Measurements from ENCODE around the gene LST1. TPM values are rescaled to one million over a fixed set of nuclear protein-coding genes. Genes with fewer than 3 reads are reported as not detected.

The LST1 gene
- total and polyA plus RNA-seq, 2 donors, result 32.4 to 134 TPM

GRCh38 chr6:31632279-31632946 lies 46.3 kb downstream of the LST1 start:
- H3K36me3 ChIP-seq (ENCODE audit: control insufficient read depth in 2 of 2, insufficient read depth in 2 of 2, low read length in 1 of 2), result peaks cover 100% of the 10 kb centered on the region in 2 donors
- H3K4me3 ChIP-seq (ENCODE audit: low read length in 2 of 2), result no peak overlapping the region
- no peak overlapping the region for H3K27ac ChIP-seq (ENCODE audit: low read depth in 1 of 2, low read length in 1 of 2)
- H3K4me1 ChIP-seq (ENCODE audit: control insufficient read depth in 2 of 2, insufficient read depth in 2 of 2, low read length in 2 of 2), result no peaks in the 10 kb centered on the region
- DNase-seq (ENCODE audit: low read depth in 6 of 9, low spot score in 9 of 9), result no peak
- H3K27me3 ChIP-seq (ENCODE audit: control insufficient read depth in 2 of 2, insufficient read depth in 1 of 2, low read length in 1 of 2), result no peaks in the 10 kb centered on the region
- no peaks in the 10 kb centered on the region for H3K9me3 ChIP-seq (ENCODE audit: control insufficient read depth in 2 of 2, insufficient read depth in 1 of 2, low read length in 1 of 2)
- 97% methylated on average over 26 of the region's 26 CpGs for WGBS

GRCh38 chr6:31633447-31633846 lies 47.4 kb downstream of the LST1 start:
- WGBS, result 98% methylated on average over 7 of the region's 7 CpGs
- Histone ChIP-seq H3K4me1 (ENCODE audit: control insufficient read depth in 2 of 2, insufficient read depth in 2 of 2, low read length in 2 of 2) (no peaks in the 10 kb centered on the region), H3K36me3 (ENCODE audit: control insufficient read depth in 2 of 2, insufficient read depth in 2 of 2, low read length in 1 of 2) (peaks cover 95 to 98% of the 10 kb centered on the region in 2 donors), H3K9me3 (ENCODE audit: control insufficient read depth in 2 of 2, insufficient read depth in 1 of 2, low read length in 1 of 2) (no peaks in the 10 kb centered on the region), H3K27me3 (ENCODE audit: control insufficient read depth in 2 of 2, insufficient read depth in 1 of 2, low read length in 1 of 2) (no peaks in the 10 kb centered on the region), H3K4me3 (ENCODE audit: low read length in 2 of 2) (no peak overlapping the region), H3K27ac (ENCODE audit: low read depth in 1 of 2, low read length in 1 of 2) (no peak overlapping the region)
- no peak for DNase-seq (ENCODE audit: low read depth in 6 of 9, low spot score in 9 of 9)

- WGBS, result 99% methylated on average over 3 of the region's 3 CpGs
- H3K27me3 ChIP-seq (ENCODE audit: control insufficient read depth in 2 of 2, insufficient read depth in 1 of 2, low read length in 1 of 2), result no peaks in the 10 kb centered on the region
These were observed 48.1 kb downstream of the LST1 start for GRCh38 chr6:31634131-31634530.

GRCh38 chr6:31634969-31635575 lies 49.0 kb downstream of the LST1 start:
- no peak overlapping the region for H3K4me3 ChIP-seq (ENCODE audit: low read length in 2 of 2)
- H3K27me3 ChIP-seq (ENCODE audit: control insufficient read depth in 2 of 2, insufficient read depth in 1 of 2, low read length in 1 of 2), result no peaks in the 10 kb centered on the region
- no peak overlapping the region for H3K27ac ChIP-seq (ENCODE audit: low read depth in 1 of 2, low read length in 1 of 2)
- H3K9me3 ChIP-seq (ENCODE audit: control insufficient read depth in 2 of 2, insufficient read depth in 1 of 2, low read length in 1 of 2), result no peaks in the 10 kb centered on the region
- H3K36me3 ChIP-seq (ENCODE audit: control insufficient read depth in 2 of 2, insufficient read depth in 2 of 2, low read length in 1 of 2), result peaks cover 94 to 96% of the 10 kb centered on the region in 2 donors
- 98% methylated on average over 11 of the region's 11 CpGs for WGBS
- H3K4me1 ChIP-seq (ENCODE audit: control insufficient read depth in 2 of 2, insufficient read depth in 2 of 2, low read length in 2 of 2), result no peaks in the 10 kb centered on the region
- no peak for DNase-seq (ENCODE audit: low read depth in 6 of 9, low spot score in 9 of 9)

More at GRCh38 chr6:31634131-31634530, 48.1 kb downstream of the LST1 start:
- H3K4me1 ChIP-seq (ENCODE audit: control insufficient read depth in 2 of 2, insufficient read depth in 2 of 2, low read length in 2 of 2), result no peaks in the 10 kb centered on the region
- H3K4me3 ChIP-seq (ENCODE audit: low read length in 2 of 2), result no peak overlapping the region
- no peak for DNase-seq (ENCODE audit: low read depth in 6 of 9, low spot score in 9 of 9)
- H3K36me3 ChIP-seq (ENCODE audit: control insufficient read depth in 2 of 2, insufficient read depth in 2 of 2, low read length in 1 of 2), result peaks cover 94 to 96% of the 10 kb centered on the region in 2 donors
- no peak overlapping the region for H3K27ac ChIP-seq (ENCODE audit: low read depth in 1 of 2, low read length in 1 of 2)
- H3K9me3 ChIP-seq (ENCODE audit: control insufficient read depth in 2 of 2, insufficient read depth in 1 of 2, low read length in 1 of 2), result no peaks in the 10 kb centered on the region

- no peaks in the 10 kb centered on the region for H3K9me3 ChIP-seq (ENCODE audit: control insufficient read depth in 2 of 2, insufficient read depth in 1 of 2, low read length in 1 of 2)
- no peaks in the 10 kb centered on the region for H3K4me1 ChIP-seq (ENCODE audit: control insufficient read depth in 2 of 2, insufficient read depth in 2 of 2, low read length in 2 of 2)
- H3K27ac ChIP-seq (ENCODE audit: low read depth in 1 of 2, low read length in 1 of 2), result no peak overlapping the region
- 95% methylated on average over 27 of the region's 27 CpGs for WGBS
- H3K27me3 ChIP-seq (ENCODE audit: control insufficient read depth in 2 of 2, insufficient read depth in 1 of 2, low read length in 1 of 2), result no peaks in the 10 kb centered on the region
- peaks cover 94 to 96% of the 10 kb centered on the region in 2 donors for H3K36me3 ChIP-seq (ENCODE audit: control insufficient read depth in 2 of 2, insufficient read depth in 2 of 2, low read length in 1 of 2)
- DNase-seq (ENCODE audit: low read depth in 6 of 9, low spot score in 9 of 9), result no peak
- no peak overlapping the region for H3K4me3 ChIP-seq (ENCODE audit: low read length in 2 of 2)
These were observed 50.9 kb downstream of the LST1 start for GRCh38 chr6:31636698-31637596.

Other genes starting within 250 kb of the LST1 start
Only the 30 nearest of the 35 such genes appear.
- gene MICA, start 182.7 kb upstream of the LST1 start, total RNA-seq, result 5.6 TPM
- gene MICA, start 182.7 kb upstream of the LST1 start, polyA plus RNA-seq, result 9.4 TPM
- 9.5 TPM for gene MICB, start 88.1 kb upstream of the LST1 start, total RNA-seq
- 4.2 TPM for gene MICB, start 88.1 kb upstream of the LST1 start, polyA plus RNA-seq
- not detected for gene MCCD1, start 57.3 kb upstream of the LST1 start, total RNA-seq
- not detected for gene MCCD1, start 57.3 kb upstream of the LST1 start, polyA plus RNA-seq
- 305 TPM for gene DDX39B, start 44.3 kb upstream of the LST1 start, total RNA-seq
- gene DDX39B, start 44.3 kb upstream of the LST1 start, polyA plus RNA-seq, result 761 TPM
- gene ATP6V1G2, start 39.7 kb upstream of the LST1 start, total RNA-seq, result 3.3 TPM
- gene ATP6V1G2, start 39.7 kb upstream of the LST1 start, polyA plus RNA-seq, result 2.5 TPM
- gene NFKBIL1, start 38.7 kb upstream of the LST1 start, total RNA-seq, result 15.4 TPM
- gene NFKBIL1, start 38.7 kb upstream of the LST1 start, polyA plus RNA-seq, result 23.6 TPM
- gene LTA, start 14.0 kb upstream of the LST1 start, total RNA-seq, result 8.9 TPM
- 2.2 TPM for gene LTA, start 14.0 kb upstream of the LST1 start, polyA plus RNA-seq
- gene TNF, start 10.7 kb upstream of the LST1 start, total RNA-seq, result 3.5 TPM
- gene TNF, start 10.7 kb upstream of the LST1 start, polyA plus RNA-seq, result 1.4 TPM
- gene LTB, start 3.9 kb upstream of the LST1 start, total RNA-seq, result 337 TPM
- 128 TPM for gene LTB, start 3.9 kb upstream of the LST1 start, polyA plus RNA-seq
- 2.7 TPM for gene NCR3, start 6.7 kb downstream of the LST1 start, total RNA-seq
- 2.4 TPM for gene NCR3, start 6.7 kb downstream of the LST1 start, polyA plus RNA-seq
- 558 TPM for gene AIF1, start 29.0 kb downstream of the LST1 start, total RNA-seq
- 198 TPM for gene AIF1, start 29.0 kb downstream of the LST1 start, polyA plus RNA-seq
- 35.3 TPM for gene PRRC2A, start 34.4 kb downstream of the LST1 start, total RNA-seq
- 148 TPM for gene PRRC2A, start 34.4 kb downstream of the LST1 start, polyA plus RNA-seq
- 101 TPM for gene BAG6, start 66.4 kb downstream of the LST1 start, total RNA-seq
- gene BAG6, start 66.4 kb downstream of the LST1 start, polyA plus RNA-seq, result 271 TPM
- 6.1 TPM for gene APOM, start 69.6 kb downstream of the LST1 start, total RNA-seq
- gene APOM, start 69.6 kb downstream of the LST1 start, polyA plus RNA-seq, result 9.1 TPM
- gene C6orf47, start 74.5 kb downstream of the LST1 start, total RNA-seq, result 19.1 TPM
- 16.7 TPM for gene C6orf47, start 74.5 kb downstream of the LST1 start, polyA plus RNA-seq
- gene GPANK1, start 78.7 kb downstream of the LST1 start, total RNA-seq, result 25.2 TPM
- gene GPANK1, start 78.7 kb downstream of the LST1 start, polyA plus RNA-seq, result 13.8 TPM
- 169 TPM for gene CSNK2B, start 79.8 kb downstream of the LST1 start, total RNA-seq
- 169 TPM for gene CSNK2B, start 79.8 kb downstream of the LST1 start, polyA plus RNA-seq
- gene LY6G5B, start 83.7 kb downstream of the LST1 start, total RNA-seq, result 2.3 TPM
- gene LY6G5B, start 83.7 kb downstream of the LST1 start, polyA plus RNA-seq, result 6.5 TPM
- gene LY6G5C, start 94.8 kb downstream of the LST1 start, total RNA-seq, result 0.90 TPM
- gene LY6G5C, start 94.8 kb downstream of the LST1 start, polyA plus RNA-seq, result 9.1 TPM
- 50.0 TPM for gene ABHD16A, start 117.0 kb downstream of the LST1 start, total RNA-seq
- gene ABHD16A, start 117.0 kb downstream of the LST1 start, polyA plus RNA-seq, result 51.3 TPM
- 0.05 TPM for gene LY6G6F, start 120.6 kb downstream of the LST1 start, total RNA-seq
- not detected for gene LY6G6F, start 120.6 kb downstream of the LST1 start, polyA plus RNA-seq
- not detected for gene LY6G6D, start 129.1 kb downstream of the LST1 start, total RNA-seq
- gene LY6G6D, start 129.1 kb downstream of the LST1 start, polyA plus RNA-seq, result not detected
- gene LY6G6C, start 135.5 kb downstream of the LST1 start, total RNA-seq, result not detected
- 7.0 TPM for gene LY6G6C, start 135.5 kb downstream of the LST1 start, polyA plus RNA-seq
- 0.14 TPM for gene MPIG6B, start 137.1 kb downstream of the LST1 start, total RNA-seq
- gene MPIG6B, start 137.1 kb downstream of the LST1 start, polyA plus RNA-seq, result 0.32 TPM
- 49.6 TPM for gene DDAH2, start 143.0 kb downstream of the LST1 start, total RNA-seq
- 105 TPM for gene DDAH2, start 143.0 kb downstream of the LST1 start, polyA plus RNA-seq
- 431 TPM for gene CLIC1, start 150.3 kb downstream of the LST1 start, total RNA-seq
- gene CLIC1, start 150.3 kb downstream of the LST1 start, polyA plus RNA-seq, result 337 TPM
- 8.4 TPM for gene MSH5, start 153.7 kb downstream of the LST1 start, total RNA-seq
- 15.2 TPM for gene MSH5, start 153.7 kb downstream of the LST1 start, polyA plus RNA-seq
- gene SAPCD1, start 176.4 kb downstream of the LST1 start, total RNA-seq, result 1.2 TPM
- 9.7 TPM for gene SAPCD1, start 176.4 kb downstream of the LST1 start, polyA plus RNA-seq
- gene VWA7, start 191.1 kb downstream of the LST1 start, total RNA-seq, result 0.76 TPM
- 0.66 TPM for gene VWA7, start 191.1 kb downstream of the LST1 start, polyA plus RNA-seq
- 16.6 TPM for gene VARS1, start 209.5 kb downstream of the LST1 start, total RNA-seq
- 25.2 TPM for gene VARS1, start 209.5 kb downstream of the LST1 start, polyA plus RNA-seq